Prostate gland (tissue), 2 donors: Measurements from ENCODE around the gene EPOP.

Experiments
- CTCF ChIP-seq, 4 experiments: fragments of 200-600 bp in 2 of 4; fragments of 450-650 bp in 2 of 4; sonication (generic) in 2 of 4; IDR thresholded peaks; 1 replicate in 3 of 4; 2 replicates in 1 of 4; pipeline ENCODE4 v1.5.1; 2016 to 2019; ENCODE audit warnings: antibody characterized with exemption in 4 of 4, mild to moderate bottlenecking in 2 of 4, moderate library complexity in 2 of 4
- POLR2AphosphoS5 ChIP-seq: sonication (generic); formaldehyde crosslinking; IDR thresholded peaks from one replicate; pipeline ENCODE4 v1.6.1; 2017; ENCODE audit warnings: antibody characterized with exemption

- no peak for TF ChIP-seq CTCF (IDR thresholded peaks at IDR 0.05)
- TF ChIP-seq POLR2AphosphoS5 = no peak
Measured at GRCh38 chr17:38667787-38668122, 7.0 kb downstream of the EPOP start.
